ENCODE measurements around the gene RPL9.
A peak's percentile ranks its signal among the peaks of the same experiment; 100 is the strongest.
"Not testable (repeated sequence)": the region's sequence is repeated elsewhere in the genome, so short reads cannot be mapped to it uniquely, and the experiment has no call there.

RPL9 gene

GRCh38 chr4:39450618-39451017 is 8.1 kb downstream of the RPL9 start:
- H3K27me3 Mint-ChIP-seq = no peaks in the 10 kb centered on the region
- peaks cover 29% of the 10 kb centered on the region for H3K4me1 Mint-ChIP-seq
- H3K4me3 Mint-ChIP-seq = no peak overlapping the region
- no peaks in the 10 kb centered on the region for H3K9me3 Mint-ChIP-seq
- peaks cover 42% of the 10 kb centered on the region for H3K36me3 Mint-ChIP-seq
- no peak for ATAC-seq
- H3K27ac Mint-ChIP-seq = no peak overlapping the region

- H3K4me1 Mint-ChIP-seq = peaks cover 25% of the 10 kb centered on the region
- H3K36me3 Mint-ChIP-seq = peaks cover 12% of the 10 kb centered on the region
- no peaks in the 10 kb centered on the region for H3K9me3 Mint-ChIP-seq
- H3K27me3 Mint-ChIP-seq = no peaks in the 10 kb centered on the region
- H3K27ac Mint-ChIP-seq = peak overlapping the region; percentile 86
- ATAC-seq = peak; percentile 95
- H3K4me3 Mint-ChIP-seq = peak overlapping the region; percentile 72
Observed at GRCh38 chr4:39446842-39447573, 11.7 kb downstream of the RPL9 start.

GRCh38 chr4:39446483-39446841 is 12.3 kb downstream of the RPL9 start:
- Mint-ChIP-seq H3K36me3 (peaks cover 7% of the 10 kb centered on the region), H3K4me3 (peak overlapping the region; percentile 72), H3K27me3 (no peaks in the 10 kb centered on the region), H3K9me3 (no peaks in the 10 kb centered on the region), H3K27ac (peak overlapping the region; percentile 86), H3K4me1 (peaks cover 24% of the 10 kb centered on the region)
- no peak for ATAC-seq

- no peak for ATAC-seq
- Mint-ChIP-seq H3K4me3 (no peak overlapping the region), H3K36me3 (no peaks in the 10 kb centered on the region), H3K27me3 (no peaks in the 10 kb centered on the region), H3K9me3 (no peaks in the 10 kb centered on the region), H3K27ac (no peak overlapping the region), H3K4me1 (peaks cover 14% of the 10 kb centered on the region)
Observed at GRCh38 chr4:39442998-39443397, 15.7 kb downstream of the RPL9 start.

- Mint-ChIP-seq H3K9me3 (no peaks in the 10 kb centered on the region), H3K4me3 (no peak overlapping the region), H3K27me3 (no peaks in the 10 kb centered on the region), H3K36me3 (no peaks in the 10 kb centered on the region), H3K4me1 (peaks cover under 1% of the 10 kb centered on the region), H3K27ac (no peak overlapping the region)
- ATAC-seq = no peak
Observed at GRCh38 chr4:39441593-39441992, 17.1 kb downstream of the RPL9 start.

GRCh38 chr4:39435659-39436563 is 22.8 kb downstream of the RPL9 start:
- no peak for ATAC-seq
- Mint-ChIP-seq H3K4me1 (no peaks in the 10 kb centered on the region), H3K36me3 (no peaks in the 10 kb centered on the region), H3K27ac (no peak overlapping the region), H3K9me3 (no peaks in the 10 kb centered on the region), H3K4me3 (no peak overlapping the region), H3K27me3 (no peaks in the 10 kb centered on the region)

- Mint-ChIP-seq H3K4me3 (no peak overlapping the region), H3K9me3 (no peaks in the 10 kb centered on the region), H3K36me3 (no peaks in the 10 kb centered on the region), H3K27ac (no peak overlapping the region), H3K27me3 (no peaks in the 10 kb centered on the region), H3K4me1 (no peaks in the 10 kb centered on the region)
- ATAC-seq = no peak
Observed at GRCh38 chr4:39433878-39434492, 24.7 kb downstream of the RPL9 start.

- Mint-ChIP-seq H3K36me3 (no peaks in the 10 kb centered on the region), H3K9me3 (no peaks in the 10 kb centered on the region), H3K4me3 (no peak overlapping the region), H3K27ac (no peak overlapping the region), H3K27me3 (no peaks in the 10 kb centered on the region), H3K4me1 (no peaks in the 10 kb centered on the region)
- no peak for ATAC-seq
Observed at GRCh38 chr4:39429476-39430334, 29.0 kb downstream of the RPL9 start.

GRCh38 chr4:39427520-39428114 is 31.1 kb downstream of the RPL9 start:
- no peak overlapping the region for H3K27ac Mint-ChIP-seq
- H3K36me3 Mint-ChIP-seq = no peaks in the 10 kb centered on the region

GRCh38 chr4:39426728-39427127 is 32.0 kb downstream of the RPL9 start:
- no peak overlapping the region for H3K27ac Mint-ChIP-seq
- no peak overlapping the region for H3K4me3 Mint-ChIP-seq
- H3K27me3 Mint-ChIP-seq = no peaks in the 10 kb centered on the region
- ATAC-seq = no peak
- no peaks in the 10 kb centered on the region for H3K4me1 Mint-ChIP-seq
- no peaks in the 10 kb centered on the region for H3K36me3 Mint-ChIP-seq
- no peaks in the 10 kb centered on the region for H3K9me3 Mint-ChIP-seq

More at GRCh38 chr4:39427520-39428114, 31.1 kb downstream of the RPL9 start:
- Mint-ChIP-seq H3K4me1 (no peaks in the 10 kb centered on the region), H3K27me3 (no peaks in the 10 kb centered on the region), H3K9me3 (no peaks in the 10 kb centered on the region), H3K4me3 (no peak overlapping the region)
- no peak for ATAC-seq

- H3K27me3 Mint-ChIP-seq, H3K4me3 Mint-ChIP-seq, H3K36me3 Mint-ChIP-seq, H3K27ac Mint-ChIP-seq, H3K4me1 Mint-ChIP-seq, ATAC-seq, H3K9me3 Mint-ChIP-seq: not testable (repeated sequence)
Observed at GRCh38 chr4:39425297-39425696, 33.4 kb downstream of the RPL9 start.

- no peaks in the 10 kb centered on the region for H3K36me3 Mint-ChIP-seq
- no peak overlapping the region for H3K4me3 Mint-ChIP-seq
- no peaks in the 10 kb centered on the region for H3K4me1 Mint-ChIP-seq
- no peaks in the 10 kb centered on the region for H3K9me3 Mint-ChIP-seq
- H3K27me3 Mint-ChIP-seq = no peaks in the 10 kb centered on the region
- ATAC-seq = no peak
- no peak overlapping the region for H3K27ac Mint-ChIP-seq
Observed at GRCh38 chr4:39422247-39422646, 36.5 kb downstream of the RPL9 start.

- Mint-ChIP-seq H3K9me3 (no peaks in the 10 kb centered on the region), H3K4me1 (no peaks in the 10 kb centered on the region), H3K36me3 (no peaks in the 10 kb centered on the region), H3K4me3 (no peak overlapping the region), H3K27me3 (no peaks in the 10 kb centered on the region), H3K27ac (no peak overlapping the region)
- ATAC-seq = no peak
Observed at GRCh38 chr4:39415678-39416283, 42.9 kb downstream of the RPL9 start.

GRCh38 chr4:39411561-39411960 is 47.2 kb downstream of the RPL9 start:
- H3K27ac Mint-ChIP-seq, ATAC-seq, H3K36me3 Mint-ChIP-seq, H3K4me3 Mint-ChIP-seq, H3K9me3 Mint-ChIP-seq, H3K4me1 Mint-ChIP-seq, H3K27me3 Mint-ChIP-seq: not testable (repeated sequence)
